Measurements from ENCODE around the gene EGR1.

The EGR1 gene

GRCh38 chr5:138439477-138440158 is 25.7 kb upstream of the EGR1 start:
- DNase-seq (ENCODE audit: low read depth), result no peak
- peak overlapping the region; percentile 56 for H3K4me3 ChIP-seq (ENCODE audit: low read depth, low read length)
- TF ChIP-seq, protein P1, sequence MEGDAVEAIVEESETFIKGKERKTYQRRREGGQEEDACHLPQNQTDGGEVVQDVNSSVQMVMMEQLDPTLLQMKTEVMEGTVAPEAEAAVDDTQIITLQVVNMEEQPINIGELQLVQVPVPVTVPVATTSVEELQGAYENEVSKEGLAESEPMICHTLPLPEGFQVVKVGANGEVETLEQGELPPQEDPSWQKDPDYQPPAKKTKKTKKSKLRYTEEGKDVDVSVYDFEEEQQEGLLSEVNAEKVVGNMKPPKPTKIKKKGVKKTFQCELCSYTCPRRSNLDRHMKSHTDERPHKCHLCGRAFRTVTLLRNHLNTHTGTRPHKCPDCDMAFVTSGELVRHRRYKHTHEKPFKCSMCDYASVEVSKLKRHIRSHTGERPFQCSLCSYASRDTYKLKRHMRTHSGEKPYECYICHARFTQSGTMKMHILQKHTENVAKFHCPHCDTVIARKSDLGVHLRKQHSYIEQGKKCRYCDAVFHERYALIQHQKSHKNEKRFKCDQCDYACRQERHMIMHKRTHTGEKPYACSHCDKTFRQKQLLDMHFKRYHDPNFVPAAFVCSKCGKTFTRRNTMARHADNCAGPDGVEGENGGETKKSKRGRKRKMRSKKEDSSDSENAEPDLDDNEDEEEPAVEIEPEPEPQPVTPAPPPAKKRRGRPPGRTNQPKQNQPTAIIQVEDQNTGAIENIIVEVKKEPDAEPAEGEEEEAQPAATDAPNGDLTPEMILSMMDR (conservative IDR thresholded peaks at IDR 0.05; ENCODE audit: low read depth, low read length), result no peak

DNA sequence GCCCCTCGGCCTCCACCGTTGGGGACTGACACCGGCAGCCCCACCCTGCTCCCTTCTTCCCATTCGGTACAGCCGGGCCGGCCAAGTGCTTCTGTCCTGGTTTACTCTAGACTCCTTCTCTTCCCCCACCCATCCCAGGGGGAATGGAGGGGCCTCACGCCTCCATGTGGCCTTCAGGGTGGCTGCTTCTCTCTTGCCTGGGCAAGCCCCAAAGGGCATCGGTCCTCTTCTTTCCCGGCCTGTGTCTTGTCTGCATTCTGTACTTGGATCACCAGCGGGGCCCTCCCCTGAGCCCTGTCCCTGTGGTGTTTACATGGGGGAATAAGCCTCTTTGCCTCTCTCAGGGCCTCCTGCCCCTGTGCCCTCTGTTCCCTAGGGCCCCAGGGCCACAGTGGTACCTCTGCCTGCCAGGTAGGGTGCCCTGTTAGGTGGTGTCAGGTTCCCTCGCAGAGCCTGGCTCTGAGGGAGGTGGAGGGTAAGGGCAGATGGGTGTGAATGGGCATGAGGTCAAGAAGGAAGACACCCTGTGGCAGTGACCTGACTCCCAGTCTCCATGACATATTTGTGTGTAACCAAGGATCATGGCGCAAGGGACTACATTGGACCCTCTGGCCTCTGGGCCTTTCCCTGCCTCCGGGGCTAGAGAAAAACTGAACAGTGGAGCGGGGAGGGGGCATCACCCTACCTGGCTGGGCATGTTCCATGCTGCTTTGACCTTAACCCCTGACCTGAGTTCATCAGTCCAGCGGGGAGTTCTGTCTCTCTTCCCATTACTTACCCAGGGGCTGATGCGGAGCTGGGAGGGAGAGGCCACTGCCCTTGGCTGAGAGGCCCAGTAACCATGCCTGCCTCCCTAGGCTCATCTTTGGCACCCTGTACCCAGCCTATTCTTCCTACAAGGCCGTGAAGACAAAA is 24.9 kb upstream of the EGR1 start:
- no peak for DNase-seq (ENCODE audit: low read depth)
- TF ChIP-seq, protein P1 (conservative IDR thresholded peaks at IDR 0.05; ENCODE audit: low read depth, low read length), result no peak
- no peak overlapping the region for H3K4me3 ChIP-seq (ENCODE audit: low read depth, low read length)

DNA sequence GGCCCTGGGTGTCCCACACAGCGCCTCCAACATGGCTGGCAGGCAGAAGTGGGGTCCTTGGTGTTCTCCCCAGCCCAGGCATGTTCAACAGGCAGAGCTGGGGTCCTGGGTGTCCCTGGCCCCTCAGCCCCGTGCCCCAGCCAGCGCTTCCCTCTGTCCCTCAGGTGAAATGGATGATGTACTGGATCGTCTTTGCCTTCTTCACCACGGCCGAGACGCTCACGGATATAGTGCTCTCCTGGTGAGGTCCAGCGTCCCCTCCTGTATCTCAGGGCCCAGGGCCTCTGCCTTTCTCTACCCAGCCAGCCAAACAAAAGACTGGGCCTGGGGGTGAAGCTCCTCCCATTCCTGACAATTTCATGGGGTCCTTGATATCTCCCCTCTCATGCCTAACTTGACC is 24.1 kb upstream of the EGR1 start:
- DNase-seq (ENCODE audit: low read depth), result no peak
- no peak overlapping the region for H3K4me3 ChIP-seq (ENCODE audit: low read depth, low read length)
- TF ChIP-seq, protein P1 (conservative IDR thresholded peaks at IDR 0.05; ENCODE audit: low read depth, low read length), result no peak

GRCh38 chr5:138444078-138444773 is 21.1 kb upstream of the EGR1 start:
- H3K4me3 ChIP-seq (ENCODE audit: low read depth, low read length), result no peak overlapping the region
- DNase-seq (ENCODE audit: low read depth), result no peak
- TF ChIP-seq, protein P1 (conservative IDR thresholded peaks at IDR 0.05; ENCODE audit: low read depth, low read length), result no peak

GRCh38 chr5:138444774-138445546 is 20.3 kb upstream of the EGR1 start:
- DNase-seq (ENCODE audit: low read depth), result no peak
- no peak overlapping the region for H3K4me3 ChIP-seq (ENCODE audit: low read depth, low read length)
- TF ChIP-seq, protein P1 (conservative IDR thresholded peaks at IDR 0.05; ENCODE audit: low read depth, low read length), result no peak

DNA sequence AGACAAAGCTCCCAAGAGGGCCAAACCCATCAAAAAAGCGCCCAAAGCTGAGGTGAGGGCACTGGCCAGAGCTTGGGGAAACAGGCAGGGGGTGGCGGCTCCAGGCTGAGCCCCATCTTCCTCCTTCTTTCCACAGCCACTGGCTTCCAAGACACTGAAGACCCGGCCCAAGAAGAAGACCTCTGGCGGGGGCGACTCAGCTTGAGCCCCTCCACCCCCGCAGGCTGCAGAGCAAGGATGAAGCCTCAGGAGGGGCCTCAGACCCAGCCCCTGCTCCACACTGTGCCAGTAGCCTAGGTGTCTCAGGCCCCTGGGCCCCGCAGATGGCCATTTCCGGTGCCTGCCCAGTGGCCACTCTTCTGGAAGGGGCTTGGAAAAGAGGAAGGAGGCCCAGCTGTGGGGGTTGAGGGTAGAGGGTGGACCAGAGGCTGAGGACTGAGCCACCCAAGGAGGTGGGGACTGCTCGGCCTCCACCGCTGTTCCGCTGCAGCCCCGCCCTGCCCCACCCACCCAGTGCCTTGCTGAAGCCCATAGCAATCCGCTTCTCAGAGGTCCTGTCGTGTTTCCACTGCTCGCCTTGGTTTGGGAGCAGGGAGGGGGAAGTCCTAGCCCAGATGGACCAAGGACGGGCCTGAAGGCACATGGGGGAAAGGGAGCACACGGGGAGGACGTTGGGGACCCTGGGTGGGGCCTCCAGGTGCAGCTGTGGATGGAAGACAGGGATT is 19.6 kb upstream of the EGR1 start:
- no peak for DNase-seq (ENCODE audit: low read depth)
- TF ChIP-seq, protein P1 (conservative IDR thresholded peaks at IDR 0.05; ENCODE audit: low read depth, low read length), result no peak

More for the DNA sequence above, 19.6 kb upstream of the EGR1 start:
- H3K4me3 ChIP-seq (ENCODE audit: low read depth, low read length), result no peak overlapping the region

Data from choroid plexus epithelial cell (primary cell).